ENCODE data around the gene CRB2.

Gene CRB2

GRCh38 chr9:123356851-123357742, 1.1 kb downstream of the CRB2 start:
- H3K4me3 Mint-ChIP-seq: no peak overlapping the region
- H3K27me3 Mint-ChIP-seq: peaks cover 35% of the 10 kb centered on the region
- H3K36me3 Mint-ChIP-seq (ENCODE audit: insufficient read depth): no peaks in the 10 kb centered on the region
- no peaks in the 10 kb centered on the region for H3K9me3 Mint-ChIP-seq
- peaks cover 5% of the 10 kb centered on the region for H3K4me1 Mint-ChIP-seq
- no peak for DNase-seq (ENCODE audit: low spot score in 2 of 2)
- H3K27ac Mint-ChIP-seq (ENCODE audit: low read depth): no peak overlapping the region
- ATAC-seq (replicated peaks; ENCODE audit: extremely low read depth, poor library complexity, severe bottlenecking): no peak

GRCh38 chr9:123357743-123358059, 1.7 kb downstream of the CRB2 start:
- H3K9me3 Mint-ChIP-seq: no peaks in the 10 kb centered on the region
- H3K27ac Mint-ChIP-seq (ENCODE audit: low read depth): no peak overlapping the region
- no peak overlapping the region for H3K4me3 Mint-ChIP-seq
- ATAC-seq (replicated peaks; ENCODE audit: extremely low read depth, poor library complexity, severe bottlenecking) (no peak), DNase-seq (ENCODE audit: low spot score in 2 of 2) (no peak)
- peaks cover 5% of the 10 kb centered on the region for H3K4me1 Mint-ChIP-seq
- no peaks in the 10 kb centered on the region for H3K36me3 Mint-ChIP-seq (ENCODE audit: insufficient read depth)
- H3K27me3 Mint-ChIP-seq: peaks cover 32% of the 10 kb centered on the region

DNA sequence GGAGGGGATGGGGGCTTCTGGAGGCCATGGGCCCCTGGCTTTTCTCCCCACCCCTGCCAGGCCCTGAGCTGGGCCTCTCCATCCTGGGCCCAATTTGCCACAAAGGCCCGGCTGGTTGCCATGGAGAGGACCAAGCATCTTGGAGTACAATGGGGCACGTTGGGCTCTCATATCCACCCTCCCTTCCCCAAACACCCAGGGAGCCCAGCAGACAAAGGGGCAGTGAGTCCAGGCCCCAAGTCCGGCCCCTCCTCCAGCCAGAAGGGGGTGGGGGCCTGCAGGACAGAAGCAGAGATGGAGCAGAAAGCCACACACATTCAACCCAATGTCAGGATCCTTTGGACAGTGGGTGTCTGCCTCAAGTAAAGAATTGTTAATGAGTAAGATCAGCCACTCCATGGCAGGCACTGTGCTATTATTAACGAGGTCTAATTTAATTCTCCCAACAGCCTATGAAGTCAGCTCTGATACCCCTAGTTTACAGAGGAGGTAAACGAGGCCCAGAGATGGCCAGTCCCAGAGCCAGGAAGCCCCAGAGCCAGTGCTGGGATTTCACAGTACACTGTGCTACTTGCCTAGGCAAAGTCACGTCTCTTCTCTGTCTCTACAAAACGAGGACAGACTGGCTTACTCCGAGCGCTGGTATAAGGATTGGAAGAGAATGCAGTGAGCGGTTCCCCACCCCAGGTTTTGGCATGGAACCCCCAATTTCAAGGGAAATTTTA, 2.3 kb downstream of the CRB2 start:
- Mint-ChIP-seq H3K4me3 (no peak overlapping the region), H3K36me3 (ENCODE audit: insufficient read depth) (no peaks in the 10 kb centered on the region), H3K9me3 (no peaks in the 10 kb centered on the region), H3K27ac (ENCODE audit: low read depth) (no peak overlapping the region), H3K4me1 (peaks cover 5% of the 10 kb centered on the region), H3K27me3 (peaks cover 26% of the 10 kb centered on the region)
- DNase-seq (ENCODE audit: low spot score in 2 of 2) (no peak), ATAC-seq (replicated peaks; ENCODE audit: extremely low read depth, poor library complexity, severe bottlenecking) (no peak)

DNA sequence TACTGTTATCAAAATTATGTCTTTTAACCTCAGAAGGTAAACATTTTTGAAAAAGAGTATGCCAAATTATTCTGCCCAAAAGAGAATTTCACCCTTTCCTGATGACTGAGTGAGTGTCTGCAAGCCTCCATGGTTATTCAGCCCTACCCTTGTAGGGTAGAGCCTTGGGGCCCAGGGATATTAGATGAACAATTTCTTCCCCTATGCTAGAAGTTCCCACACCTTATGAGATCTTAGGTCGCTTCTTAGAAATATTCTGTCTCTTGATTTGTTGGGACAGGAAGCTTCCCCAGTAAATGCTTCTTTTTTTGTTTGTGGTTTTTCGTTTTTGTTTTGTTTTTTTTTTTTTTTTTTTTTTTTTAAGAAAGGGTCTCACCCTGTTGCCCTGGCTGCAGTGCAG, 3.1 kb downstream of the CRB2 start:
- ATAC-seq (replicated peaks; ENCODE audit: extremely low read depth, poor library complexity, severe bottlenecking) (no peak), DNase-seq (ENCODE audit: low spot score in 2 of 2) (no peak)
- Mint-ChIP-seq H3K9me3 (no peaks in the 10 kb centered on the region), H3K4me3 (no peak overlapping the region), H3K27me3 (peaks cover 31% of the 10 kb centered on the region), H3K27ac (ENCODE audit: low read depth) (no peak overlapping the region), H3K36me3 (ENCODE audit: insufficient read depth) (no peaks in the 10 kb centered on the region), H3K4me1 (peaks cover 3% of the 10 kb centered on the region)

DNA sequence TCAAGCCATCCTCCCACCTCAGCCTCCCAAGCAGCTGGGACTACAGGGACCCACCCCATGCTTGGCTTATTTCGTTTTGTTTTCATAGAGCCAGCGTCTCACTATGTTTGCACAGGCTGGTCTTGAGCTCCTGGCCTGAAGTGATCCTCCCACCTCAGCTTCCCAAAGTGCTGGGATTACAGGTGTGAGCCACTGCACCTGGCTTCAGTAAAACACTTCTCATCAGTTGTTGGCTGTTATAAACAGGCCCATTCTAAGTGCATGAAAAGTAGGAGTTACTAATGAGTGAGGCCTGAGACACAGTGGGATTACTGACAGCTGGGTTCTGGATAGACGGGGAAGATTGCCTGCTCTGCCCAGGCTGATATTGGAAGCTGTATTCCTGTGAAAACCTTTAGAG, 3.5 kb downstream of the CRB2 start:
- DNase-seq (ENCODE audit: low spot score in 2 of 2) (no peak), ATAC-seq (replicated peaks; ENCODE audit: extremely low read depth, poor library complexity, severe bottlenecking) (no peak)
- Mint-ChIP-seq H3K36me3 (ENCODE audit: insufficient read depth) (no peaks in the 10 kb centered on the region), H3K27me3 (peaks cover 29% of the 10 kb centered on the region), H3K4me3 (no peak overlapping the region), H3K4me1 (no peaks in the 10 kb centered on the region), H3K9me3 (no peaks in the 10 kb centered on the region), H3K27ac (ENCODE audit: low read depth) (no peak overlapping the region)

GRCh38 chr9:123360161-123361085, 4.4 kb downstream of the CRB2 start:
- no peaks in the 10 kb centered on the region for H3K9me3 Mint-ChIP-seq
- H3K36me3 Mint-ChIP-seq (ENCODE audit: insufficient read depth): no peaks in the 10 kb centered on the region
- H3K27me3 Mint-ChIP-seq: peaks cover 20% of the 10 kb centered on the region
- no peak overlapping the region for H3K4me3 Mint-ChIP-seq
- no peak overlapping the region for H3K27ac Mint-ChIP-seq (ENCODE audit: low read depth)
- no peaks in the 10 kb centered on the region for H3K4me1 Mint-ChIP-seq
- ATAC-seq (replicated peaks; ENCODE audit: extremely low read depth, poor library complexity, severe bottlenecking) (no peak), DNase-seq (ENCODE audit: low spot score in 2 of 2) (no peak)

DNA sequence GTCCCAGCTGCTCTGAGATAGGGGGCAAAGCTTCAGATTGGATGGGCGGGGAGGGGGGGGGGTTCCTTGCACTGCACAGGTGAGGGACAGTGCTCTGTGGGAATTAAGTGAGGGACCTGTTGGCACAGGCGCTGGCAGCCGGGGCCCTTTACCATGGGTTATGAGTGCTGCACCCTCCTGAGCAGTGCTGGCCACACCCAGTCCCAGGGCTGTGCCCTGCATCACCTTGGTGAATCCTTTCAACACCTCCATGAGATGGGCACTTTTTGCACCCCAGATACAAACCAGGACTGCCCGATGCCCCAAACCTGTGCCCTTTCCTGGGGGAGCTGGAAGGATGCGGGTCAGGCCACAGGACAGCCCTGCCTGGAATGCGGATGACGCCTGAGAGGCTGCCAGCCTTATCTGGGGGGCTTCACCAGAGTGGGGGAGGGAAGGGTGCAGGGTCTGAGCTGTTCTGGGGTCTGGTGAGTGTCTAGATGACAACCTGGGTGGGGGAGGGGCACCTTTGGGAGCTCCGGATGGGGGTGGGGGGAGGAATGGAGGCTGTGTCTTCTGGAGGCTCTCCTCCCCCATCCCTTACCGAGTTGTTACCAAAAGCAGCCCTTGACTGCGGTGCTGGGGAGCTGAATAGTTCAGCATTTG, 5.2 kb downstream of the CRB2 start:
- ATAC-seq (replicated peaks; ENCODE audit: extremely low read depth, poor library complexity, severe bottlenecking) (no peak), DNase-seq (ENCODE audit: low spot score in 2 of 2) (no peak)
- Mint-ChIP-seq H3K9me3 (no peaks in the 10 kb centered on the region), H3K27ac (ENCODE audit: low read depth) (no peak overlapping the region), H3K27me3 (peaks cover 18% of the 10 kb centered on the region), H3K4me3 (no peak overlapping the region), H3K36me3 (ENCODE audit: insufficient read depth) (peaks cover 2% of the 10 kb centered on the region), H3K4me1 (no peaks in the 10 kb centered on the region)

GRCh38 chr9:123361731-123362510, 5.9 kb downstream of the CRB2 start:
- Mint-ChIP-seq H3K4me3 (no peak overlapping the region), H3K36me3 (ENCODE audit: insufficient read depth) (peaks cover 2% of the 10 kb centered on the region), H3K27me3 (peaks cover 18% of the 10 kb centered on the region), H3K9me3 (no peaks in the 10 kb centered on the region), H3K27ac (ENCODE audit: low read depth) (no peak overlapping the region), H3K4me1 (no peaks in the 10 kb centered on the region)
- ATAC-seq (replicated peaks; ENCODE audit: extremely low read depth, poor library complexity, severe bottlenecking) (no peak), DNase-seq (ENCODE audit: low spot score in 2 of 2) (no peak)

GRCh38 chr9:123362856-123363255, 6.9 kb downstream of the CRB2 start:
- H3K9me3 Mint-ChIP-seq: no peaks in the 10 kb centered on the region
- no peak overlapping the region for H3K27ac Mint-ChIP-seq (ENCODE audit: low read depth)
- H3K4me3 Mint-ChIP-seq: no peak overlapping the region
- peaks cover 2% of the 10 kb centered on the region for H3K36me3 Mint-ChIP-seq (ENCODE audit: insufficient read depth)
- DNase-seq (ENCODE audit: low spot score in 2 of 2) (no peak), ATAC-seq (replicated peaks; ENCODE audit: extremely low read depth, poor library complexity, severe bottlenecking) (no peak)
- peaks cover 25% of the 10 kb centered on the region for H3K27me3 Mint-ChIP-seq
- H3K4me1 Mint-ChIP-seq: no peaks in the 10 kb centered on the region

GRCh38 chr9:123364241-123364824, 8.3 kb downstream of the CRB2 start:
- Mint-ChIP-seq H3K9me3 (no peaks in the 10 kb centered on the region), H3K27me3 (peaks cover 39% of the 10 kb centered on the region), H3K4me3 (no peak overlapping the region), H3K36me3 (ENCODE audit: insufficient read depth) (peaks cover 2% of the 10 kb centered on the region), H3K27ac (ENCODE audit: low read depth) (no peak overlapping the region), H3K4me1 (no peaks in the 10 kb centered on the region)
- ATAC-seq (replicated peaks; ENCODE audit: extremely low read depth, poor library complexity, severe bottlenecking): no peak
- no peak for DNase-seq (ENCODE audit: low spot score in 2 of 2)

DNA sequence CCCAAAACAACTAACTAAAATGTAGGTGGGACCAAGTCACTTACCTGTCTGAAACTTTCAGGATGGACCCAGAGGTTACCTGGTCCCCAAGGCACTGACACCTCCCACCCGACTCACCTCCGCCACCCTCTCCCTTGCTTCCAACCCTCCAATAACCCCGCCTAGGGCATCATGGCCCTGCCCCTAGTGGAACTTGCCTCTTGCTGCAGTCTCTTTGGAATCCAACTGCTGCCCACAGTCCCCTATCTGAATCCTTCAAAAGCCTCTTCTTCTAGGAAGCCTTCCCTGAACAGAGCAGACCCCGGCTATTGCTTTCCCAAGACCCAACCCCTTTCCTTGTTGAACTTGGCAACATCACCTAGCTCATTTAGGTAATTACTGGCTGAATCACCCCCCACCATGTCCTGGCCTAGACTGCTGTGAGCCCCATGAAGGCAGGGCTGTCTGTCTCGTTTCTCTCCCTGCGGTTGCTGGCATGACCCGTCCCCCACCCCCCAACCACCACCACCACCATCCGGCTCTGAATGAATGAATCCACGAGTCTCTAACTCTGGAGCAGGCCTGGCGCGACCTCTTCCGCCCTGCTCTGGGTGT, 9.4 kb downstream of the CRB2 start:
- Mint-ChIP-seq H3K4me3 (no peak overlapping the region), H3K27me3 (peaks cover 50% of the 10 kb centered on the region), H3K9me3 (no peaks in the 10 kb centered on the region), H3K4me1 (no peaks in the 10 kb centered on the region), H3K27ac (ENCODE audit: low read depth) (no peak overlapping the region), H3K36me3 (ENCODE audit: insufficient read depth) (peaks cover 2% of the 10 kb centered on the region)
- no peak for DNase-seq (ENCODE audit: low spot score in 2 of 2)
- no peak for ATAC-seq (replicated peaks; ENCODE audit: extremely low read depth, poor library complexity, severe bottlenecking)
